ENCODE measurements around the gene HSP90AB1. TPM values are rescaled to one million over a fixed set of nuclear protein-coding genes. Genes with fewer than 3 reads are reported as not detected.

HSP90AB1 gene
- total RNA-seq, 2 donors from 2014 or later = 657 to 662 TPM

- DNase-seq (no peak), ATAC-seq (no peak)
- intact Hi-C loops (cut with DNase I) = no loop called here
Measured at GRCh38 chr6:44273617-44274016, 26.7 kb downstream of the HSP90AB1 start.

GRCh38 chr6:44275271-44275748 lies 28.4 kb downstream of the HSP90AB1 start:
- intact Hi-C loops (cut with DNase I) = loop anchor here in 1 of 2 donors (5.0 kb wide), 1 partner anchor 57 kb away; no protein-coding TSS in a partner anchor
- no peak for ATAC-seq

GRCh38 chr6:44275749-44276648 lies 29.1 kb downstream of the HSP90AB1 start:
- peak; percentile 54 to 73 for ATAC-seq
- intact Hi-C loops (cut with DNase I) = loop anchor here in 1 of 2 donors (5.0 kb wide), 1 partner anchor 56 kb away; no protein-coding TSS in a partner anchor

More at GRCh38 chr6:44275271-44275748, 28.4 kb downstream of the HSP90AB1 start:
- no peak for DNase-seq

GRCh38 chr6:44276667-44277640 lies 30.1 kb downstream of the HSP90AB1 start:
- intact Hi-C loops (cut with DNase I) = loop anchor here in 1 of 2 donors (5.0 kb wide), 1 partner anchor 55 kb away; no protein-coding TSS in a partner anchor
- ATAC-seq (no peak), DNase-seq (no peak)

More at GRCh38 chr6:44275749-44276648, 29.1 kb downstream of the HSP90AB1 start:
- DNase-seq = no peak

- intact Hi-C loops (cut with DNase I) = loop anchor here in 1 of 2 donors (5.0 kb wide), 1 partner anchor 55 kb away; no protein-coding TSS in a partner anchor
- no peak for DNase-seq
- ATAC-seq = no peak
Measured at GRCh38 chr6:44277763-44278162, 30.9 kb downstream of the HSP90AB1 start.

- intact Hi-C loops (cut with DNase I) = loop anchor here in 1 of 2 donors (5.0 kb wide), 1 partner anchor 54 kb away; no protein-coding TSS in a partner anchor
- DNase-seq = no peak
- no peak for ATAC-seq
Measured at GRCh38 chr6:44278315-44278714, 31.4 kb downstream of the HSP90AB1 start.

- no peak for ATAC-seq
- intact Hi-C loops (cut with DNase I) = loop anchor here in 1 of 2 donors (5.0 kb wide), 1 partner anchor 53 kb away; no protein-coding TSS in a partner anchor
- no peak for DNase-seq
Measured at GRCh38 chr6:44278774-44279697, 32.1 kb downstream of the HSP90AB1 start.

GRCh38 chr6:44284121-44284520 lies 37.2 kb downstream of the HSP90AB1 start:
- ATAC-seq = no peak
- intact Hi-C loops (cut with DNase I) = no loop called here
- no peak for DNase-seq

- intact Hi-C loops (cut with DNase I) = no loop called here
- DNase-seq (no peak), ATAC-seq (no peak)
Measured at GRCh38 chr6:44284867-44285266, 38.0 kb downstream of the HSP90AB1 start.

GRCh38 chr6:44285552-44286284 lies 38.8 kb downstream of the HSP90AB1 start:
- ATAC-seq (no peak), DNase-seq (no peak)
- intact Hi-C loops (cut with DNase I) = no loop called here

- intact Hi-C loops (cut with DNase I) = no loop called here
- DNase-seq = no peak
- no peak for ATAC-seq
Measured at GRCh38 chr6:44286285-44286565, 39.3 kb downstream of the HSP90AB1 start.

GRCh38 chr6:44286747-44287146 lies 39.8 kb downstream of the HSP90AB1 start:
- ATAC-seq (no peak), DNase-seq (no peak)
- intact Hi-C loops (cut with DNase I) = no loop called here

GRCh38 chr6:44289726-44290260 lies 42.9 kb downstream of the HSP90AB1 start:
- intact Hi-C loops (cut with DNase I) = no loop called here
- no peak for ATAC-seq
- no peak for DNase-seq

- ATAC-seq (no peak), DNase-seq (no peak)
- intact Hi-C loops (cut with DNase I) = no loop called here
Measured at GRCh38 chr6:44291841-44292240, 44.9 kb downstream of the HSP90AB1 start.

GRCh38 chr6:44292661-44293365 lies 45.9 kb downstream of the HSP90AB1 start:
- intact Hi-C loops (cut with DNase I) = no loop called here
- DNase-seq (no peak), ATAC-seq (no peak)

- ATAC-seq (no peak), DNase-seq (no peak)
- intact Hi-C loops (cut with DNase I) = no loop called here
Measured at GRCh38 chr6:44294832-44295791, 48.2 kb downstream of the HSP90AB1 start.

Data from left cardiac atrium (tissue), 4 donors.